ENCODE measurements around the gene ALK. TPM values are rescaled to one million over a fixed set of nuclear protein-coding genes. Genes with fewer than 3 reads are reported as not detected.

Gene ALK
- total and polyA plus RNA-seq, 2 donors (not counting 1 experiment from before 2014, with no cell fraction given) = not detected

GRCh38 chr2:29400930-29401653 is 520.3 kb downstream of the ALK start:
- Histone ChIP-seq H4K20me1 (ENCODE audit: control insufficient read depth, insufficient read depth, low read length, poor library complexity, severe bottlenecking) (no peaks in the 10 kb centered on the region), H3K4me2 (replicated peaks; ENCODE audit: low read depth, low read length, poor library complexity, severe bottlenecking) (no peak overlapping the region), H3K4me3 (ENCODE audit: control extremely low read depth in 1 of 5, extremely low read depth in 1 of 5, insufficient read depth in 1 of 5, low read depth in 2 of 5, low read length in 4 of 5) (no peak overlapping the region), H3K9me3 (ENCODE audit: control extremely low read depth in 1 of 3, control insufficient read depth in 2 of 3, insufficient read depth in 1 of 3, low read length in 2 of 3) (no peaks in the 10 kb centered on the region), H3K79me2 (ENCODE audit: control insufficient read depth, insufficient read depth, low read length) (no peaks in the 10 kb centered on the region), H3K27me3 (replicated peaks in 1 of 4; ENCODE audit: control extremely low read depth in 1 of 4, control insufficient read depth in 3 of 4, insufficient read depth in 4 of 4, low read length in 3 of 4) (peaks cover 0 to 3% (median 0%) of the 10 kb centered on the region in 4 experiments), H3K36me3 (replicated peaks in 1 of 2; ENCODE audit: control extremely low read depth in 1 of 2, control insufficient read depth in 1 of 2, extremely low read depth in 1 of 2, insufficient read depth in 2 of 2, low read length in 1 of 2) (no peaks in the 10 kb centered on the region), H3K9ac (ENCODE audit: low read length) (no peak overlapping the region), H2AFZ (ENCODE audit: insufficient read depth, low read depth, low read length, poor library complexity, severe bottlenecking) (no peak overlapping the region), H3K4me1 (ENCODE audit: control insufficient read depth in 2 of 2, insufficient read depth in 2 of 2, low read length in 2 of 2) (no peaks in the 10 kb centered on the region), H3K27ac (ENCODE audit: low read length in 2 of 2) (no peak overlapping the region)
- no peak overlapping the region for H3K27ac Mint-ChIP-seq
- H3K4me1 Mint-ChIP-seq = peaks cover 3% of the 10 kb centered on the region
- ATAC-seq (ENCODE audit: low read depth) (no peak), DNase-seq (no peak)
- no peak overlapping the region for H3K4me3 Mint-ChIP-seq
- ChIA-PET CTCF (no interaction called here), POLR2A (no interaction called here)
- no peak for TF ChIP-seq EZH2 (IDR thresholded peaks at IDR 0.05; ENCODE audit: borderline replicate concordance, insufficient read depth, low read depth, low read length, poor library complexity, severe bottlenecking)
- TF ChIP-seq, protein P1, sequence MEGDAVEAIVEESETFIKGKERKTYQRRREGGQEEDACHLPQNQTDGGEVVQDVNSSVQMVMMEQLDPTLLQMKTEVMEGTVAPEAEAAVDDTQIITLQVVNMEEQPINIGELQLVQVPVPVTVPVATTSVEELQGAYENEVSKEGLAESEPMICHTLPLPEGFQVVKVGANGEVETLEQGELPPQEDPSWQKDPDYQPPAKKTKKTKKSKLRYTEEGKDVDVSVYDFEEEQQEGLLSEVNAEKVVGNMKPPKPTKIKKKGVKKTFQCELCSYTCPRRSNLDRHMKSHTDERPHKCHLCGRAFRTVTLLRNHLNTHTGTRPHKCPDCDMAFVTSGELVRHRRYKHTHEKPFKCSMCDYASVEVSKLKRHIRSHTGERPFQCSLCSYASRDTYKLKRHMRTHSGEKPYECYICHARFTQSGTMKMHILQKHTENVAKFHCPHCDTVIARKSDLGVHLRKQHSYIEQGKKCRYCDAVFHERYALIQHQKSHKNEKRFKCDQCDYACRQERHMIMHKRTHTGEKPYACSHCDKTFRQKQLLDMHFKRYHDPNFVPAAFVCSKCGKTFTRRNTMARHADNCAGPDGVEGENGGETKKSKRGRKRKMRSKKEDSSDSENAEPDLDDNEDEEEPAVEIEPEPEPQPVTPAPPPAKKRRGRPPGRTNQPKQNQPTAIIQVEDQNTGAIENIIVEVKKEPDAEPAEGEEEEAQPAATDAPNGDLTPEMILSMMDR (IDR thresholded peaks at IDR 0.05) = no peak
- WGBS (ENCODE audit: insufficient coverage) = no CpG with 5 or more reads among the region's 5 CpGs
- no peaks in the 10 kb centered on the region for H3K9me3 Mint-ChIP-seq (ENCODE audit: insufficient read depth)
- peaks cover 29% of the 10 kb centered on the region for H3K27me3 Mint-ChIP-seq
- intact Hi-C loops (cut with micrococcal nuclease) = no loop called here

GRCh38 chr2:29398384-29399237 is 522.8 kb downstream of the ALK start:
- H3K9ac ChIP-seq (ENCODE audit: low read length) = no peak overlapping the region
- H3K27ac ChIP-seq (ENCODE audit: low read length in 2 of 2) = no peak overlapping the region
- no peak overlapping the region for H3K4me2 ChIP-seq (replicated peaks; ENCODE audit: low read depth, low read length, poor library complexity, severe bottlenecking)
- no peak overlapping the region for H3K4me3 ChIP-seq (ENCODE audit: control extremely low read depth in 1 of 5, extremely low read depth in 1 of 5, insufficient read depth in 1 of 5, low read depth in 2 of 5, low read length in 4 of 5)
- H3K36me3 ChIP-seq (replicated peaks in 1 of 2; ENCODE audit: control extremely low read depth in 1 of 2, control insufficient read depth in 1 of 2, extremely low read depth in 1 of 2, insufficient read depth in 2 of 2, low read length in 1 of 2) = no peaks in the 10 kb centered on the region
- peaks cover 26% of the 10 kb centered on the region for H3K27me3 Mint-ChIP-seq
- no peaks in the 10 kb centered on the region for H3K79me2 ChIP-seq (ENCODE audit: control insufficient read depth, insufficient read depth, low read length)
- ChIA-PET CTCF (no interaction called here), POLR2A (no interaction called here)
- H3K4me1 Mint-ChIP-seq = no peaks in the 10 kb centered on the region
- no peaks in the 10 kb centered on the region for H3K9me3 ChIP-seq (ENCODE audit: control extremely low read depth in 1 of 3, control insufficient read depth in 2 of 3, insufficient read depth in 1 of 3, low read length in 2 of 3)
- no peaks in the 10 kb centered on the region for H3K9me3 Mint-ChIP-seq (ENCODE audit: insufficient read depth)
- intact Hi-C loops (cut with micrococcal nuclease) = no loop called here
- ATAC-seq (ENCODE audit: low read depth) (no peak), DNase-seq (no peak)
- no peaks in the 10 kb centered on the region for H4K20me1 ChIP-seq (ENCODE audit: control insufficient read depth, insufficient read depth, low read length, poor library complexity, severe bottlenecking)
- no peak overlapping the region for H2AFZ ChIP-seq (ENCODE audit: insufficient read depth, low read depth, low read length, poor library complexity, severe bottlenecking)
- no peak overlapping the region for H3K27ac Mint-ChIP-seq
- H3K4me3 Mint-ChIP-seq = no peak overlapping the region
- no peak for TF ChIP-seq EZH2 (IDR thresholded peaks at IDR 0.05; ENCODE audit: borderline replicate concordance, insufficient read depth, low read depth, low read length, poor library complexity, severe bottlenecking)
- 67% methylated on average over 4 of the region's 8 CpGs for WGBS (ENCODE audit: insufficient coverage)
- H3K27me3 ChIP-seq (replicated peaks in 1 of 4; ENCODE audit: control extremely low read depth in 1 of 4, control insufficient read depth in 3 of 4, insufficient read depth in 4 of 4, low read length in 3 of 4) = peaks cover 0 to 8% (median 0%) of the 10 kb centered on the region in 4 experiments
- no peaks in the 10 kb centered on the region for H3K4me1 ChIP-seq (ENCODE audit: control insufficient read depth in 2 of 2, insufficient read depth in 2 of 2, low read length in 2 of 2)
